DND-41 (cell line): ENCODE measurements around the gene UCHL5.

Source experiments
- ATAC-seq: fragments of 200-7000 bp; cut with Tn5 transposase; 3 replicates; pipeline ENCODE4 v1.9.1; 2021; ENCODE audit warnings: low read depth; ENCODE audit not compliant: insufficient read depth
- DNase-seq: peaks from one replicate; pipeline ENCODE4 v3.0.0-alpha.2; 2020
- H2AFZ ChIP-seq: 2 replicates; pipeline ENCODE4 v1.6.0; 2012; ENCODE audit warnings: low read depth, low read length
- H3K27ac ChIP-seq: 2 replicates; pipeline ENCODE4 v1.5.1; 2012; ENCODE audit warnings: low read length, inconsistent platforms
- H3K27me3 ChIP-seq: fragments of 200-600 bp; sonication (generic); 2 replicates; pipeline ENCODE4 v1.6.0; 2012; ENCODE audit warnings: low read length, mild to moderate bottlenecking, inconsistent platforms; ENCODE audit not compliant: insufficient read depth, poor library complexity
- H3K36me3 ChIP-seq: 2 replicates; pipeline ENCODE4 v1.5.1; 2012; ENCODE audit warnings: low read length, inconsistent platforms; ENCODE audit not compliant: insufficient read depth
- H3K4me1 ChIP-seq: 2 replicates; pipeline ENCODE4 v1.5.1; 2012; ENCODE audit warnings: mild to moderate bottlenecking, low read length; ENCODE audit not compliant: insufficient read depth
- H3K4me2 ChIP-seq: 2 replicates; pipeline ENCODE4 v1.6.0; 2012; ENCODE audit warnings: mild to moderate bottlenecking, moderate library complexity, low read length, inconsistent platforms; ENCODE audit not compliant: insufficient read depth
- H3K4me3 ChIP-seq, 2 experiments: fragments of 200-600 bp in 1 of 2; shearing (Covaris generic) in 1 of 2; 2 replicates each; pipeline ENCODE4 v1.5.1; 2012 to 2016; ENCODE audit warnings: inconsistent platforms in 2 of 2, low read length in 2 of 2, mild to moderate bottlenecking in 2 of 2, low read depth in 1 of 2, moderate library complexity in 1 of 2
- H3K79me2 ChIP-seq: 2 replicates; pipeline ENCODE4 v1.6.0; 2012; ENCODE audit warnings: low read length, inconsistent platforms; ENCODE audit not compliant: insufficient read depth
- H3K9ac ChIP-seq: 2 replicates; pipeline ENCODE4 v1.6.0; 2012; ENCODE audit warnings: low read depth, mild to moderate bottlenecking, inconsistent platforms, low read length, moderate library complexity
- H3K9me3 ChIP-seq: 2 replicates; pipeline ENCODE4 v1.5.1; 2012; ENCODE audit warnings: low read length, moderate library complexity, mild to moderate bottlenecking, inconsistent platforms; ENCODE audit not compliant: insufficient read depth, severe bottlenecking
- H4K20me1 ChIP-seq: 2 replicates; pipeline ENCODE4 v1.6.0; 2012; ENCODE audit warnings: low read length; ENCODE audit not compliant: insufficient read depth
- EZH2 ChIP-seq: IDR thresholded peaks from 3 replicates; pipeline ENCODE4 v1.6.1; 2012; ENCODE audit warnings: borderline replicate concordance, low read depth, mild to moderate bottlenecking, moderate library complexity, low read length, inconsistent platforms; ENCODE audit not compliant: severe bottlenecking
- TF ChIP-seq, protein P1 (sequence below): IDR thresholded peaks from 2 replicates; pipeline ENCODE4 v1.5.1; 2012; ENCODE audit warnings: borderline replicate concordance, low read length, moderate library complexity, mild to moderate bottlenecking; ENCODE audit not compliant: poor library complexity, severe bottlenecking; ENCODE audit errors: extremely low read depth

The UCHL5 gene

GRCh38 chr1:192977089-192977706 is 82.0 kb downstream of the UCHL5 start:
- Histone ChIP-seq H4K20me1 (no peaks in the 10 kb centered on the region), H3K9me3 (no peaks in the 10 kb centered on the region), H2AFZ (no peak overlapping the region), H3K27me3 (no peaks in the 10 kb centered on the region), H3K79me2 (no peaks in the 10 kb centered on the region), H3K4me1 (no peaks in the 10 kb centered on the region), H3K4me3 (no peak overlapping the region), H3K27ac (no peak overlapping the region), H3K9ac (no peak overlapping the region), H3K36me3 (no peaks in the 10 kb centered on the region), H3K4me2 (no peak overlapping the region)
- TF ChIP-seq, protein P1, sequence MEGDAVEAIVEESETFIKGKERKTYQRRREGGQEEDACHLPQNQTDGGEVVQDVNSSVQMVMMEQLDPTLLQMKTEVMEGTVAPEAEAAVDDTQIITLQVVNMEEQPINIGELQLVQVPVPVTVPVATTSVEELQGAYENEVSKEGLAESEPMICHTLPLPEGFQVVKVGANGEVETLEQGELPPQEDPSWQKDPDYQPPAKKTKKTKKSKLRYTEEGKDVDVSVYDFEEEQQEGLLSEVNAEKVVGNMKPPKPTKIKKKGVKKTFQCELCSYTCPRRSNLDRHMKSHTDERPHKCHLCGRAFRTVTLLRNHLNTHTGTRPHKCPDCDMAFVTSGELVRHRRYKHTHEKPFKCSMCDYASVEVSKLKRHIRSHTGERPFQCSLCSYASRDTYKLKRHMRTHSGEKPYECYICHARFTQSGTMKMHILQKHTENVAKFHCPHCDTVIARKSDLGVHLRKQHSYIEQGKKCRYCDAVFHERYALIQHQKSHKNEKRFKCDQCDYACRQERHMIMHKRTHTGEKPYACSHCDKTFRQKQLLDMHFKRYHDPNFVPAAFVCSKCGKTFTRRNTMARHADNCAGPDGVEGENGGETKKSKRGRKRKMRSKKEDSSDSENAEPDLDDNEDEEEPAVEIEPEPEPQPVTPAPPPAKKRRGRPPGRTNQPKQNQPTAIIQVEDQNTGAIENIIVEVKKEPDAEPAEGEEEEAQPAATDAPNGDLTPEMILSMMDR: no peak
- no peak for TF ChIP-seq EZH2
- no peak for DNase-seq
- ATAC-seq: no peak

DNA sequence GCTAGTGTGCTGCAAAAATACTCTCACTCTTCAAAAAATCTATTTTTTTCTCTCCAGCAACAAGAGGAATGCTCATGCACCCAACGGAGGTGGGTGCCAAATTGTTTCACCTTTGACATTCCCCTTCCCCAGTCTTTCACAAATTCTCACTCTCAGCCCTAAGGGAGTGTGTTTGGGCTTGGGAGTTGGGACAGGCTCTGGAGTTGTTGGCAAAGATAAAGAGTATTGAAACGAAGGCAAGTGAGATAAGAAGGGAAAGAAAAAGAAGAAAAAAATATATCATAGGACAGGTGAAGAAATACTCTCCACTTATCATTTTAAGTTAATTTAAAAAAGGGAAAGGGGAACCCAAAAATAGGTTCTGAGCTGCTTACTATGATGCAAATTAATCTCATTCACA is 82.6 kb downstream of the UCHL5 start:
- Histone ChIP-seq H3K9me3 (no peaks in the 10 kb centered on the region), H3K4me1 (no peaks in the 10 kb centered on the region), H3K4me3 (no peak overlapping the region), H3K36me3 (no peaks in the 10 kb centered on the region), H3K27ac (no peak overlapping the region), H4K20me1 (no peaks in the 10 kb centered on the region), H3K4me2 (no peak overlapping the region), H3K79me2 (no peaks in the 10 kb centered on the region), H3K9ac (no peak overlapping the region), H2AFZ (no peak overlapping the region), H3K27me3 (no peaks in the 10 kb centered on the region)
- no peak for DNase-seq
- ATAC-seq: no peak
- TF ChIP-seq EZH2: no peak
- TF ChIP-seq, protein P1: no peak

DNA sequence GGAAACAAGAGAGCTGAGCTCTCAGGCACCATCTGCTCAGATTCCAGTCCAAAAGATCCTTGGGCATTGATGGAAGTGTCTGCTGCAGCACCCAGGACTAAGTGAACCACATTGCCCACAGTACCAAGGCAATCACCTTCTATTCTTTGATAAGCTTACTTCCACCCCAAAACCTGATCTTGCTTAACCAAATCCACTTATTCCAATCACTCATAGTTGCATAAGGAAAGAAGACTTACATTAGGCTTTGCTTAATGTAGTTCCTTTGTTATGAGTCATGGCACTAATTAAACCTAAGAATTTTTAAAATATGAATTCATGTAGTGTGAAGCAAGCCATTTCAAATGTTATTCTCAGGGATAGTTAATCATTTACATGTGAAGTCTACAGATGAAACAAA is 84.5 kb downstream of the UCHL5 start:
- no peak overlapping the region for H3K4me3 ChIP-seq
- H3K4me2 ChIP-seq: no peak overlapping the region
- H3K36me3 ChIP-seq: no peaks in the 10 kb centered on the region
- DNase-seq: no peak
- no peaks in the 10 kb centered on the region for H3K4me1 ChIP-seq
- no peak for ATAC-seq
- no peaks in the 10 kb centered on the region for H4K20me1 ChIP-seq
- H2AFZ ChIP-seq: no peak overlapping the region
- TF ChIP-seq, protein P1: no peak
- TF ChIP-seq EZH2: no peak
- no peaks in the 10 kb centered on the region for H3K79me2 ChIP-seq
- no peak overlapping the region for H3K9ac ChIP-seq
- no peak overlapping the region for H3K27ac ChIP-seq
- no peaks in the 10 kb centered on the region for H3K9me3 ChIP-seq
- no peaks in the 10 kb centered on the region for H3K27me3 ChIP-seq
